Thoracic aorta (tissue), 2 donors: ENCODE data around the gene WBP2. TPM values are rescaled to one million over a fixed set of nuclear protein-coding genes. Genes with fewer than 3 reads are reported as not detected.

Source experiments
- ATAC-seq: fragments of 150-250 bp; one replicate; pipeline ENCODE4 v1.8.0; 2017; ENCODE audit warnings: low read depth; ENCODE audit not compliant: insufficient number of reproducible peaks, low FRiP score
- DNase-seq: peaks from one replicate; pipeline ENCODE4 v3.0.0-alpha.2; 2020; ENCODE audit warnings: low spot score
- H3K27ac ChIP-seq, 2 donors: fragments of 200-600 bp; sonication (generic); 1 replicate in 1 of 2; 2 replicates in 1 of 2; pipeline ENCODE4 v1.5.1; 2016; ENCODE audit warnings: mild to moderate bottlenecking in 2 of 2, moderate library complexity in 2 of 2
- H3K27me3 ChIP-seq: fragments of 200-600 bp; sonication (generic); replicated peaks from 2 replicates; pipeline ENCODE4 v1.6.0; 2016; ENCODE audit warnings: mild to moderate bottlenecking; ENCODE audit not compliant: insufficient read depth
- H3K36me3 ChIP-seq: fragments of 200-600 bp; sonication (generic); one replicate; pipeline ENCODE4 v1.5.1; 2016
- H3K4me1 ChIP-seq, 2 donors: fragments of 200-600 bp; sonication (generic); 1 replicate in 1 of 2; 2 replicates in 1 of 2; pipeline versions ENCODE4 v1.5.1 to v1.6.0; 2016; ENCODE audit warnings: low read depth in 2 of 2, mild to moderate bottlenecking in 1 of 2; ENCODE audit not compliant: control insufficient read depth in 1 of 2
- H3K4me3 ChIP-seq: fragments of 200-600 bp; sonication (generic); 2 replicates; pipeline ENCODE4 v1.5.1; 2016; ENCODE audit warnings: mild to moderate bottlenecking
- H3K9me3 ChIP-seq: fragments of 200-600 bp; sonication (generic); 2 replicates; pipeline ENCODE4 v1.5.1; 2016
- total RNA-seq, 2 donors: library from RNA; depleted of rRNA; stranded (reverse); fragments of >200 nt; gene quantifications; one replicate each; pipeline versions ENCODE4 v1.1.0 to v1.2.3, GENCODE V29; 2016
- TF ChIP-seq, protein P1 (sequence below): fragments of 200-600 bp; sonication (generic); IDR thresholded peaks from one replicate; pipeline ENCODE4 v1.5.1; 2019; ENCODE audit warnings: antibody characterized with exemption

The WBP2 gene
- total RNA-seq, 2 donors from 2014 or later: 55.8 to 83.1 TPM

DNA sequence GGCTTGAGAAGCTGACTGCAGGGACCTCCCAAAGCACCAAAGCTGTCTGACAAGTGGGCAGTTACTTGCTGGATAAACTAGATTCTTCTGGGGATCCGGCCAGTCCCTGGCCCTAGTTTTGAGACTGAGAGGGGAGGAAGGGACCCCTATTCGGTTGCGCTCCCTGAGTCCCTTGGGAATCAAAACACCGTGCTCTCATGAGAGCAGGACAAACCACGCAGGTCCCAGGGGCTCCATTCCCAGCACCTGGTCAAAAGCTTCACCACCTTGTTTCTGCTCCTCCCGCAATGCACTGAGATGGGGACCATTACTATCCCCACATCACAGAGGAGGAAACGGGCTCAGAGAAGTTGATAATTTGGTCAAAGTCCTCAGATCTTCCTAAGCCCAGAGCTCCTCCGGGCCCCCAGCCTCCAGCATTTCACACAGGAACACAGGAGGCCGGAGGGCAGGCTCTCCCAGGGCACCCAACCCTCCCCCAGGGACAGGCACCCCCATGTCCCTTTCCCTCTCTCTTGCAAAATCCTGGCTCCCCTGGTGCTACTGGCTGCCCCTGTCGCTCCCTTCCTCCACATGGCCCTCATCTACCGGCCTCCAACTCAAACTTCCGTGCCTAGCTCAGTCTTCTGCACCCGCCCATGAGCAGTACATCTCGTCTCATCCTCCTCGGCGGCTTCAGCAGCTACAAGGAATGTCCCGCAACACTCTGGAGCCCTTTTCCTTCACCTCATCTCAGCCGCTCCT lies 38.3 kb upstream of the WBP2 start:
- DNase-seq (no peak), ATAC-seq (no peak)
- Histone ChIP-seq H3K4me1 (peaks cover 0 to 32% of the 10 kb centered on the region in 2 donors), H3K27ac (no peak overlapping the region), H3K36me3 (peaks cover 20% of the 10 kb centered on the region), H3K4me3 (no peak overlapping the region), H3K27me3 (no peaks in the 10 kb centered on the region), H3K9me3 (no peaks in the 10 kb centered on the region)
- TF ChIP-seq, protein P1, sequence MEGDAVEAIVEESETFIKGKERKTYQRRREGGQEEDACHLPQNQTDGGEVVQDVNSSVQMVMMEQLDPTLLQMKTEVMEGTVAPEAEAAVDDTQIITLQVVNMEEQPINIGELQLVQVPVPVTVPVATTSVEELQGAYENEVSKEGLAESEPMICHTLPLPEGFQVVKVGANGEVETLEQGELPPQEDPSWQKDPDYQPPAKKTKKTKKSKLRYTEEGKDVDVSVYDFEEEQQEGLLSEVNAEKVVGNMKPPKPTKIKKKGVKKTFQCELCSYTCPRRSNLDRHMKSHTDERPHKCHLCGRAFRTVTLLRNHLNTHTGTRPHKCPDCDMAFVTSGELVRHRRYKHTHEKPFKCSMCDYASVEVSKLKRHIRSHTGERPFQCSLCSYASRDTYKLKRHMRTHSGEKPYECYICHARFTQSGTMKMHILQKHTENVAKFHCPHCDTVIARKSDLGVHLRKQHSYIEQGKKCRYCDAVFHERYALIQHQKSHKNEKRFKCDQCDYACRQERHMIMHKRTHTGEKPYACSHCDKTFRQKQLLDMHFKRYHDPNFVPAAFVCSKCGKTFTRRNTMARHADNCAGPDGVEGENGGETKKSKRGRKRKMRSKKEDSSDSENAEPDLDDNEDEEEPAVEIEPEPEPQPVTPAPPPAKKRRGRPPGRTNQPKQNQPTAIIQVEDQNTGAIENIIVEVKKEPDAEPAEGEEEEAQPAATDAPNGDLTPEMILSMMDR: no peak

DNA sequence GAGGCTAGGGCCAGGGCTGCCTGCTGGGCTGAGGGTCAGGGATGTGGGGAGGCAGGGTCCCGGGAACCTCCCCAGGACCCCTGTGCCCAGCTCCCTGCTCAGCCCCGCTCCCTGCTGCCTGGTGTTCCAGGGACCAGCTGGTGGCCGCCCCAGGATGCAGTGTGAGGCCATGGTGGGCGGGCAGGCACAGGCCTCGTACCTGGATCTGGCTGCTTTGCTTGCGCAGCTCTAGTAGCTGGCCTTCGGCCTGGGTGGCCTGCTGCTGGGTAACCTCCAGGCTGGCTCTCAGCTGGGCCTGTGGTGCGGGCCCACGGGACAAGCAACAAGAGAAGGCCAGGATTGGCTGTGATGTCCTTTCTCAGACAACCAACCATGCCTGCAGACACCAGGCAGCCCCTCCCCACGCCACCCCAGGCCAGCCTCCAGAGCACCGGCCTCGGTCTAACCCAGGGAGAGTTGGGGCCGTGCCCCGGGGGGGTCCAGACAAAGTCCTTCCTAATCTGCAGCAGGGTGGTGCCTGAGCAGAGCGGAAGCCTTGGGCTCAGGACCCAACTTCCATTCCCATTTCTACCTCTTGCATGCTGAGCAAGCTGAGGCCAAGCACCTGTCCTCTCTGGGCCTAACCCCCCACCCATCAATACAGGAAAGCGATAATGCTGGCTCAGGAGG lies 37.6 kb upstream of the WBP2 start:
- ATAC-seq (no peak), DNase-seq (no peak)
- Histone ChIP-seq H3K9me3 (no peaks in the 10 kb centered on the region), H3K27ac (no peak overlapping the region), H3K4me3 (no peak overlapping the region), H3K36me3 (peaks cover 18% of the 10 kb centered on the region), H3K27me3 (no peaks in the 10 kb centered on the region), H3K4me1 (peaks cover 0 to 30% of the 10 kb centered on the region in 2 donors)
- TF ChIP-seq, protein P1: no peak

DNA sequence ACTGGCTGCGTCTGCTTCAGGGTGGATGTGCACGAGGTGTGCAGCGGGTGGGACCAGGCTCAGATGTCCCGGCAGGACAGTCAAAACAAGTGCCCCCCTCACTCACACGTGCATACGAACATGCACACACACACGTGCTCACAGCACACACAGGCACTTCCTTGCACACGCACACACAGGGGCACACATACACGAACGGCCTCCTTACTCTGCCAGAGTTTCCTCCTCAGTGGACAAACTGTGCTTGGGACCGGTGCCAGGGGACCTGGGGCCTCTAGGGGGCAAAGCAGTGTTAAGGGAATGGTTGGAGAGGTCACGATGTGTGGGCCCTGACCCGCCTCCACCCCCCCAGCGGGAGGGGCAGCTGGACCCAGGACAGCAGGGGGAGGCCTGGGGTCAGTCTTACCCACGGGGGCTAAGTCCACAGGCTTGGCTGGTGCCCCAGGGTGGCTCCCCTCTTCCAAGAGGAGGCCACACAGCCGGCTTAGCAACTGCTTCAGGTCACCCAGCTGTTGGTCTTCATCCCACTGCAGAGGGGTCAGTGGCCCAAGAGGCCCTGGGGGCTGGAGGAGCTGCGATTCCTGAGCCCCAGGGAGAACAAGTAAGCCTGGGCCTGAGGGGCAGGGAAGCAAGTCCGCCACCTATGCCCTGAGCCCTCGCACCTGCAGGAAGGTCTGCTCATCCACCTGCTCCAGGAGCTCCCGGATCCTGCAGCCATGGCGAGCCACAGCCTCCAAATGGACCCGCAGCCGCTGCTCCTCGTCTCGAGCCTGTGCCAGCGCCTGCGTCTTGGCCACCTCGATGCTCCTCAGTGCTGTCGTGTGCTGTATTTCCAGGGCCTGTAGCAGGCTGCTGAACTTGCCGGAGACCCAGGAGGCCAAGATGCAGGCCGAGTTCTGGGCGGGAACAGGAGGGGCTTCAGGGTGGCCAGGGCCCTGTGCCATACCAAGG lies 36.7 kb upstream of the WBP2 start:
- Histone ChIP-seq H3K27me3 (no peaks in the 10 kb centered on the region), H3K4me3 (no peak overlapping the region), H3K9me3 (no peaks in the 10 kb centered on the region), H3K36me3 (peaks cover 18% of the 10 kb centered on the region), H3K4me1 (peaks cover 0 to 23% of the 10 kb centered on the region in 2 donors), H3K27ac (no peak overlapping the region)
- no peak for ATAC-seq
- TF ChIP-seq, protein P1: no peak
- DNase-seq: no peak

DNA sequence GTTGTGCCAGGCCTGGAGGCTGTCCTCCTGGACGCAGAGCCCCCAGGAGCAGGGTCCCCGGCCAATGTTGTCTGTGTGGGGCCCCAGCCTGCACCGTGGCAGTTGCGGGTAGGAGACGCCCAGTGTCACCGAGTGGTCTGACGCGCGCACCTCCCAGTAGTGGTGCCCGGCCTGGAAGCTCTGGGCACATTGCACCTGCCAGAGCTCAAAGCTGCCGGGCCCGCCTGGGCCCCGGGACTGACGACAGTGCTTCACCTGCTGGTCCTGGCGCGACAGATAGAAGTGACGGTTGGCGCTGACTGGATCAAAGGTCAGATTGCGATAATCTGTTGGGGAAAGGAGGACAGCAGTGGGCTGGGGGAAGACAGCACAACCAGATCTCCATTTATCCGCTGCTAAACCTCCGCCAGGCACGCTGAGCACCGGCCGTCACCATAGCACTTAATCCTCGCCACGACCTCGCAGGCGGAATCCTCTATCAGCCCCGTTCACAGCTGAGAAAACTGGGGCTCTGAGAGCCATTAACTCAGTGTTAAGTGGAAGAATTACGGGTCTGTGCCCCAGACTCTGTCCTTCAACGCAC lies 36.0 kb upstream of the WBP2 start:
- Histone ChIP-seq H3K36me3 (peaks cover 18% of the 10 kb centered on the region), H3K4me3 (no peak overlapping the region), H3K9me3 (no peaks in the 10 kb centered on the region), H3K27me3 (no peaks in the 10 kb centered on the region), H3K4me1 (peaks cover 0 to 23% of the 10 kb centered on the region in 2 donors), H3K27ac (no peak overlapping the region)
- ATAC-seq (no peak), DNase-seq (no peak)
- TF ChIP-seq, protein P1: no peak
